Ammon's horn (tissue), 1 donor: ENCODE data around the gene CD300LF.

Experiments
- DNase-seq: peaks from one replicate; pipeline ENCODE4 v3.0.0-alpha.2; 2016; ENCODE audit warnings: low spot score

CD300LF gene

GRCh38 chr17:74745548-74746177 lies 32.9 kb upstream of the CD300LF start:
- no peak for DNase-seq

GRCh38 chr17:74744714-74745547 lies 32.2 kb upstream of the CD300LF start:
- DNase-seq, result peak; percentile 79

GRCh38 chr17:74744349-74744713 lies 31.6 kb upstream of the CD300LF start:
- DNase-seq, result no peak

- no peak for DNase-seq
These were observed 31.0 kb upstream of the CD300LF start for GRCh38 chr17:74743755-74744154.

GRCh38 chr17:74742978-74743545 lies 30.3 kb upstream of the CD300LF start:
- DNase-seq, result no peak

GRCh38 chr17:74742153-74742515 lies 29.4 kb upstream of the CD300LF start:
- no peak for DNase-seq

GRCh38 chr17:74740641-74741387 lies 28.1 kb upstream of the CD300LF start:
- no peak for DNase-seq

- DNase-seq, result no peak
These were observed 27.4 kb upstream of the CD300LF start for GRCh38 chr17:74740173-74740572.

GRCh38 chr17:74739227-74739831 lies 26.6 kb upstream of the CD300LF start:
- no peak for DNase-seq

GRCh38 chr17:74738051-74738996 lies 25.6 kb upstream of the CD300LF start:
- no peak for DNase-seq

- DNase-seq, result no peak
These were observed 24.8 kb upstream of the CD300LF start for GRCh38 chr17:74737299-74738050.

- DNase-seq, result no peak
These were observed 24.0 kb upstream of the CD300LF start, which contains the start of gene RAB37 for GRCh38 chr17:74736513-74737298. Gene RAB37 (plus strand): TSS chr17:74737256. CDS start chr17:74737273, 17 bp downstream.

- DNase-seq, result no peak
These were observed 21.5 kb upstream of the CD300LF start for GRCh38 chr17:74734256-74734655.

GRCh38 chr17:74733365-74734122 lies 20.8 kb upstream of the CD300LF start:
- no peak for DNase-seq

- DNase-seq, result no peak
These were observed 19.5 kb upstream of the CD300LF start for GRCh38 chr17:74732042-74732867.

- DNase-seq, result no peak
These were observed 18.6 kb upstream of the CD300LF start for GRCh38 chr17:74731347-74731605.

GRCh38 chr17:74730491-74731346 lies 18.0 kb upstream of the CD300LF start:
- DNase-seq, result no peak
